Measurements from ENCODE around the gene RHOT2. TPM values are rescaled to one million over a fixed set of nuclear protein-coding genes. Genes with fewer than 3 reads are reported as not detected.

The RHOT2 gene
- total and polyA plus RNA-seq, 9 of the 15 experiments (the other 6 are each of a cell fraction or from before 2014, with no cell fraction given): 5.0 to 373 (median 112) TPM

- no peak for TF ChIP-seq ZNF407 (IDR thresholded peaks at IDR 0.05; ENCODE audit: low read depth)
- TF ChIP-seq RB1 (IDR thresholded peaks at IDR 0.05; ENCODE audit: low read depth): no peak
- no peak for TF ChIP-seq DACH1 (IDR thresholded peaks at IDR 0.05; ENCODE audit: partially characterized antibody)
- no peak for TF ChIP-seq FOXJ2 (tag; IDR thresholded peaks at IDR 0.05)
- no peak for TF ChIP-seq ZEB2 (IDR thresholded peaks at IDR 0.05)
- TF ChIP-seq ATF3 (IDR thresholded peaks at IDR 0.05): no peak
- no peak for TF ChIP-seq ATF3 (CRISPR knock-in tag; conservative IDR thresholded peaks at IDR 0.05)
- TF ChIP-seq NR0B1 (IDR thresholded peaks at IDR 0.05; ENCODE audit: partially characterized antibody): no peak
- no peak for TF ChIP-seq MXD1 (CRISPR knock-in tag; IDR thresholded peaks at IDR 0.05; ENCODE audit: borderline replicate concordance, poor library complexity, severe bottlenecking)
- no peak for TF ChIP-seq TAF7 (tag; IDR thresholded peaks at IDR 0.05)
- no peak for TF ChIP-seq PTTG1 (tag; IDR thresholded peaks at IDR 0.05; ENCODE audit: low read depth)
- TF ChIP-seq MYBL2 (IDR thresholded peaks at IDR 0.05; ENCODE audit: low read depth): no peak
- no peak for TF ChIP-seq MYBL2 (CRISPR knock-in tag; IDR thresholded peaks at IDR 0.05; ENCODE audit: borderline replicate concordance)
Measured at GRCh38 chr16:715477-716199, 47.7 kb downstream of the RHOT2 start (continued).

Data from K562 (cell line).